ENCODE data around the gene SPIN1.

DNA sequence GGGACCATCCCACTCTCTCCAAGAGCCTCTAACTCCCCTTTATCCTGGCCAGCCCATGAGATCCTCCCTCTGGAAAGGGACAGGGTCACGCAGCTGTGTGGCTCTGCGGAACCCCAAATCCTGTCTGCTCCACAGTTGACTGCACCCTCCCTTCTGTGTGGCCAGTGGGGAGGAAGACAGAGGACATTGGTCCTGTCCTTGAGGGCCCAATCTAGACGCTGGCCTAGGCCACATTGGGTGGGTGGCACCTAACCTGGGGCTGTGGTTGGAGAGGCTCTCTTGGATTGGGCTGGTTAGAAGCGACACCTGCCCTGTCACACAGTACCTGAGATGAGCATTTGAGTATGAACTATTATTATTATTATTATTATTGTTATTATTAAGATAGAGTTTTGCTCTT, 134.1 kb downstream of the SPIN1 start:
- TF ChIP-seq, protein P1, sequence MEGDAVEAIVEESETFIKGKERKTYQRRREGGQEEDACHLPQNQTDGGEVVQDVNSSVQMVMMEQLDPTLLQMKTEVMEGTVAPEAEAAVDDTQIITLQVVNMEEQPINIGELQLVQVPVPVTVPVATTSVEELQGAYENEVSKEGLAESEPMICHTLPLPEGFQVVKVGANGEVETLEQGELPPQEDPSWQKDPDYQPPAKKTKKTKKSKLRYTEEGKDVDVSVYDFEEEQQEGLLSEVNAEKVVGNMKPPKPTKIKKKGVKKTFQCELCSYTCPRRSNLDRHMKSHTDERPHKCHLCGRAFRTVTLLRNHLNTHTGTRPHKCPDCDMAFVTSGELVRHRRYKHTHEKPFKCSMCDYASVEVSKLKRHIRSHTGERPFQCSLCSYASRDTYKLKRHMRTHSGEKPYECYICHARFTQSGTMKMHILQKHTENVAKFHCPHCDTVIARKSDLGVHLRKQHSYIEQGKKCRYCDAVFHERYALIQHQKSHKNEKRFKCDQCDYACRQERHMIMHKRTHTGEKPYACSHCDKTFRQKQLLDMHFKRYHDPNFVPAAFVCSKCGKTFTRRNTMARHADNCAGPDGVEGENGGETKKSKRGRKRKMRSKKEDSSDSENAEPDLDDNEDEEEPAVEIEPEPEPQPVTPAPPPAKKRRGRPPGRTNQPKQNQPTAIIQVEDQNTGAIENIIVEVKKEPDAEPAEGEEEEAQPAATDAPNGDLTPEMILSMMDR (IDR thresholded peaks at IDR 0.05 in 4 of 5, conservative IDR thresholded peaks at IDR 0.05 in 1 of 5), result no peak
- TF ChIP-seq POLR2A (IDR thresholded peaks at IDR 0.05), result no peak

Measured in gastrocnemius medialis (tissue), 4 donors.